GM13977 (cell line): Measurements from ENCODE around the gene TICAM1.
"Not testable (repeated sequence)": the region's sequence is repeated elsewhere in the genome, so short reads cannot be mapped to it uniquely, and the experiment has no call there.

Experiments used
- DNase-seq: peaks from one replicate; pipeline ENCODE4 v3.0.0; 2012; ENCODE audit warnings: low spot score
- CTCF ChIP-seq: IDR thresholded peaks from 2 replicates; pipeline ENCODE4 v1.5.1; 2012; ENCODE audit warnings: mild to moderate bottlenecking, control low read depth; ENCODE audit not compliant: insufficient read depth; ENCODE audit errors: extremely low read depth, missing control alignments
- in situ Hi-C: fragments of 300-500 bp; cut with MboI; formaldehyde crosslinking; loops from one replicate; pipeline ENCODE4 v1.12.0; 2022; ENCODE audit warnings: low sequenced_read_pairs, low pct_unique_long_range_greater_than_20kb, mixed read lengths, inconsistent platforms; ENCODE audit not compliant: unreplicated experiment

TICAM1 gene

GRCh38 chr19:4815426-4816201 is 15.9 kb downstream of the TICAM1 start:
- DNase-seq = peak; percentile 94
- TF ChIP-seq CTCF = no peak
- in situ Hi-C loops = loop anchor here (10.0 kb wide), 2 partner anchors 99 to 219 kb away; no protein-coding TSS in a partner anchor

- in situ Hi-C loops = loop anchor here (10.0 kb wide), 2 partner anchors 100 to 220 kb away; no protein-coding TSS in a partner anchor
- no peak for TF ChIP-seq CTCF
- no peak for DNase-seq
Measured at GRCh38 chr19:4814625-4815425, 16.7 kb downstream of the TICAM1 start.

- peak; percentile 92 for TF ChIP-seq CTCF
- peak; percentile 84 for DNase-seq
- in situ Hi-C loops = loop anchor here (10.0 kb wide), 2 partner anchors 103 to 223 kb away; no protein-coding TSS in a partner anchor
Measured at GRCh38 chr19:4811328-4812131, 20.0 kb downstream of the TICAM1 start.

- TF ChIP-seq CTCF = no peak
- in situ Hi-C loops = no loop called here
- no peak for DNase-seq
Measured at GRCh38 chr19:4807188-4807587, 24.3 kb downstream of the TICAM1 start.

- no peak for TF ChIP-seq CTCF
- no peak for DNase-seq
- in situ Hi-C loops = no loop called here
Measured at GRCh38 chr19:4806384-4806783, 25.1 kb downstream of the TICAM1 start.

GRCh38 chr19:4805140-4805539 is 26.4 kb downstream of the TICAM1 start:
- in situ Hi-C loops = not testable (repeated sequence)

More at GRCh38 chr19:4805140-4805539, 26.4 kb downstream of the TICAM1 start:
- not testable (repeated sequence) for DNase-seq
